Keratinocyte (primary cell): ENCODE data around the gene RIT2. TPM values are rescaled to one million over a fixed set of nuclear protein-coding genes. Genes with fewer than 3 reads are reported as not detected.

ENCODE experiments used
- DNase-seq: peaks from one replicate; pipeline ENCODE4 v3.0.0-alpha.2; 2011; ENCODE audit warnings: low read depth, missing footprints, low spot score
- FAIRE-seq: peaks from 2 replicates; lab custom pipeline; 2011; peaks lifted over from hg19 to GRCh38; lab: Jason Lieb, UNC
- H2AFZ ChIP-seq: 2 replicates; pipeline ENCODE4 v1.6.0; 2012; ENCODE audit warnings: low read length, control low read depth, inconsistent platforms; ENCODE audit not compliant: control insufficient read depth
- H3K27ac ChIP-seq: 2 replicates; pipeline ENCODE4 v1.5.1; 2011; ENCODE audit warnings: low read length; ENCODE audit not compliant: control insufficient read depth, insufficient read depth
- H3K27me3 ChIP-seq: 3 replicates; pipeline ENCODE4 v1.6.0; 2011; ENCODE audit warnings: low read length; ENCODE audit not compliant: control insufficient read depth, insufficient read depth; ENCODE audit errors: extremely low read depth
- H3K36me3 ChIP-seq, 2 experiments: 2 replicates in 1 of 2; 3 replicates in 1 of 2; pipeline ENCODE4 v1.5.1; 2011; ENCODE audit warnings: low read length in 2 of 2, mild to moderate bottlenecking in 1 of 2; ENCODE audit not compliant: control insufficient read depth in 2 of 2, insufficient read depth in 2 of 2; ENCODE audit errors: extremely low read depth in 1 of 2
- H3K4me1 ChIP-seq: 3 replicates; pipeline ENCODE4 v1.5.1; 2011; ENCODE audit warnings: low read length; ENCODE audit not compliant: control insufficient read depth, insufficient read depth; ENCODE audit errors: extremely low read depth
- H3K4me2 ChIP-seq: 3 replicates; pipeline ENCODE4 v1.6.0; 2011; ENCODE audit warnings: low read depth, low read length; ENCODE audit not compliant: control insufficient read depth, insufficient read depth; ENCODE audit errors: extremely low read depth
- H3K4me3 ChIP-seq, 3 experiments: fragments of 200-600 bp in 1 of 3; sonication (generic) in 1 of 3; 2 replicates in 2 of 3; 3 replicates in 1 of 3; pipeline ENCODE4 v1.5.1; 2011 to 2016; ENCODE audit warnings: low read length in 3 of 3, mild to moderate bottlenecking in 3 of 3, control low read depth in 2 of 3, inconsistent platforms in 1 of 3, low read depth in 1 of 3, mixed read lengths in 1 of 3, mixed run types in 1 of 3, moderate library complexity in 1 of 3; ENCODE audit not compliant: control insufficient read depth in 2 of 3, insufficient read depth in 2 of 3; ENCODE audit errors: extremely low read depth in 1 of 3
- H3K79me2 ChIP-seq: 2 replicates; pipeline ENCODE4 v1.6.0; 2012; ENCODE audit warnings: low read length; ENCODE audit not compliant: control insufficient read depth, insufficient read depth
- H3K9ac ChIP-seq: 3 replicates; pipeline ENCODE4 v1.6.0; 2011; ENCODE audit warnings: low read length; ENCODE audit not compliant: control insufficient read depth, insufficient read depth; ENCODE audit errors: extremely low read depth
- H3K9me1 ChIP-seq: 3 replicates; pipeline ENCODE4 v1.6.0; 2011; ENCODE audit warnings: low read length; ENCODE audit not compliant: control insufficient read depth, insufficient read depth; ENCODE audit errors: extremely low read depth
- H3K9me3 ChIP-seq: 2 replicates; pipeline ENCODE4 v1.5.1; 2012; ENCODE audit warnings: low read depth, low read length; ENCODE audit not compliant: control insufficient read depth
- H4K20me1 ChIP-seq: 3 replicates; pipeline ENCODE4 v1.6.0; 2011; ENCODE audit warnings: low read length; ENCODE audit not compliant: control insufficient read depth, insufficient read depth; ENCODE audit errors: extremely low read depth
- EZH2 ChIP-seq: IDR thresholded peaks from one replicate; pipeline ENCODE4 v1.6.1; 2012; ENCODE audit warnings: inconsistent platforms, mild to moderate bottlenecking, low read length, moderate library complexity
- dilution Hi-C: fragments of 300-500 bp; cut with MboI; formaldehyde crosslinking; loops from one replicate; pipeline ENCODE4 v1.7.0; 2020; ENCODE audit warnings: low sequenced_read_pairs; ENCODE audit not compliant: extremely low pct_ligation_motif_present
- polyA plus RNA-seq, 5 experiments: library from polyadenylated mRNA; depleted of rRNA in 3 of 5; stranded (reverse) in 3 of 5; stranded (forward) in 1 of 5; unstranded in 1 of 5; fragments of >200 nt; gene quantifications; 1 replicate in 1 of 5; 2 replicates in 3 of 5; 3 replicates in 1 of 5; pipeline versions ENCODE4 v1.2.1 to v1.2.3, GENCODE V29; 2011 to 2012; ENCODE audit warnings: missing spikeins in 2 of 5, low read depth in 1 of 5, low replicate concordance in 1 of 5
- TF ChIP-seq, protein P1 (sequence below), 3 experiments: IDR thresholded peaks in 1 of 3; conservative IDR thresholded peaks in 1 of 3; optimal IDR thresholded peaks in 1 of 3; 2 replicates in 2 of 3; 3 replicates in 1 of 3; pipeline versions ENCODE3 to v1.5.1; 2011; ENCODE audit warnings: low read length in 3 of 3, mild to moderate bottlenecking in 3 of 3, moderate library complexity in 2 of 3, control low read depth in 1 of 3, inconsistent platforms in 1 of 3; ENCODE audit not compliant: insufficient read depth in 2 of 3; ENCODE audit errors: extremely low read depth in 1 of 3

RIT2 gene
- polyA plus RNA-seq, 1 donor (not counting 4 experiments of a cell fraction or from before 2014, with no cell fraction given), result not detected

DNA sequence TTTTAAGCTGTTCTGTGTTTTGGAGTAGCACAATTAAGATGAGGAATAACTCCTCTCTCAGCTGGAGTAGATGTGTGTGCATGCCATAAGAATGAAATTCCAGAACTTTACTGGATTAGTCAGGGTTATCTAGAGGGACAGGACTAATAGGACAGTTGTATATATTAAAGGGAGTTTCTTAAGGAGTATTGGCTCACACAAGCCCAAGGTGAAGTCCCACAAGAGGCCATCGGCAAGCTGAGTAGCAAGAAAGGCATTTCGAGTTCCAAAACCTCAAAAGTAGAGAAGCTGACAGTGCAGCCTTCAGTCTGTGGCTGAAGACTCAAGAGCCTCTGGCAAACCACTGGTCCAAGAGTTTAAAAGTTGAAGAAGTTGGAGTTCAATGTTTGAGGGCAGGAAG lies 113.7 kb downstream of the RIT2 start:
- FAIRE-seq (no peak), DNase-seq (no peak)
- Histone ChIP-seq H3K9ac (no peak overlapping the region), H3K9me3 (no peaks in the 10 kb centered on the region), H3K9me1 (no peaks in the 10 kb centered on the region), H3K27ac (no peak overlapping the region), H3K4me2 (no peak overlapping the region), H3K4me3 (no peak overlapping the region), H3K4me1 (no peaks in the 10 kb centered on the region), H4K20me1 (no peaks in the 10 kb centered on the region), H2AFZ (no peak overlapping the region), H3K36me3 (no peaks in the 10 kb centered on the region), H3K79me2 (no peaks in the 10 kb centered on the region), H3K27me3 (no peaks in the 10 kb centered on the region)
- TF ChIP-seq, protein P1, sequence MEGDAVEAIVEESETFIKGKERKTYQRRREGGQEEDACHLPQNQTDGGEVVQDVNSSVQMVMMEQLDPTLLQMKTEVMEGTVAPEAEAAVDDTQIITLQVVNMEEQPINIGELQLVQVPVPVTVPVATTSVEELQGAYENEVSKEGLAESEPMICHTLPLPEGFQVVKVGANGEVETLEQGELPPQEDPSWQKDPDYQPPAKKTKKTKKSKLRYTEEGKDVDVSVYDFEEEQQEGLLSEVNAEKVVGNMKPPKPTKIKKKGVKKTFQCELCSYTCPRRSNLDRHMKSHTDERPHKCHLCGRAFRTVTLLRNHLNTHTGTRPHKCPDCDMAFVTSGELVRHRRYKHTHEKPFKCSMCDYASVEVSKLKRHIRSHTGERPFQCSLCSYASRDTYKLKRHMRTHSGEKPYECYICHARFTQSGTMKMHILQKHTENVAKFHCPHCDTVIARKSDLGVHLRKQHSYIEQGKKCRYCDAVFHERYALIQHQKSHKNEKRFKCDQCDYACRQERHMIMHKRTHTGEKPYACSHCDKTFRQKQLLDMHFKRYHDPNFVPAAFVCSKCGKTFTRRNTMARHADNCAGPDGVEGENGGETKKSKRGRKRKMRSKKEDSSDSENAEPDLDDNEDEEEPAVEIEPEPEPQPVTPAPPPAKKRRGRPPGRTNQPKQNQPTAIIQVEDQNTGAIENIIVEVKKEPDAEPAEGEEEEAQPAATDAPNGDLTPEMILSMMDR (optimal IDR thresholded peaks at IDR 0.05 in 1 of 3, IDR thresholded peaks at IDR 0.05 in 1 of 3, conservative IDR thresholded peaks at IDR 0.05 in 1 of 3; ENCODE audit: extremely low read depth in 1 of 3, insufficient read depth in 2 of 3, low read length in 3 of 3), result no peak
- no peak for TF ChIP-seq EZH2
- dilution Hi-C loops, result no loop called here

DNA sequence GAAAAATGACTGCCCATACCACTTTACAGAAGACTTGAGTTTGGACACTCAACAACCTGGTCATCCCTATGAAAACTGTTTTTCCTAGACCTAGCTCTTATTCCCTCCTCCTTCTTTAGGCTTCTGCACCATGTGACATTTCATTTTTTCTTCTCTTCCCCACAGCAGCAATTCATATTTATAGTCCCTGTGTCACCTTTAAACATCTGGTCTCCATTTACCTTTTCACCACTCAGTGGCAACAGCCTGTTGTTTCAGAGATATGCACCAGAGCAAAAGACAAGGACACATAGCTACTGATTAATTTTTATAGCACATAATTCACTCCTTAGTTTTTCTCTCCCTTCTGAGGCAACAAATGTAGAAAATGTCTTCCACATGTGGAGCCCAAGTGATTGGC lies 118.7 kb downstream of the RIT2 start:
- no peak overlapping the region for H3K27ac ChIP-seq
- H3K9me3 ChIP-seq, result no peaks in the 10 kb centered on the region
- H3K79me2 ChIP-seq, result no peaks in the 10 kb centered on the region
- H3K27me3 ChIP-seq, result no peaks in the 10 kb centered on the region
- DNase-seq (no peak), FAIRE-seq (no peak)
- dilution Hi-C loops, result no loop called here
- H2AFZ ChIP-seq, result no peak overlapping the region
- no peaks in the 10 kb centered on the region for H3K36me3 ChIP-seq
- no peak overlapping the region for H3K4me3 ChIP-seq
- no peaks in the 10 kb centered on the region for H4K20me1 ChIP-seq
- no peak overlapping the region for H3K4me2 ChIP-seq
- no peak overlapping the region for H3K9ac ChIP-seq
- H3K4me1 ChIP-seq, result no peaks in the 10 kb centered on the region
- no peaks in the 10 kb centered on the region for H3K9me1 ChIP-seq
- no peak for TF ChIP-seq EZH2
- TF ChIP-seq, protein P1 (optimal IDR thresholded peaks at IDR 0.05 in 1 of 3, IDR thresholded peaks at IDR 0.05 in 1 of 3, conservative IDR thresholded peaks at IDR 0.05 in 1 of 3; ENCODE audit: extremely low read depth in 1 of 3, insufficient read depth in 2 of 3, low read length in 3 of 3), result no peak
